Measurements from ENCODE around the gene PSMA2.
"Not testable (repeated sequence)": the region's sequence is repeated elsewhere in the genome, so short reads cannot be mapped to it uniquely, and the experiment has no call there.

Gene PSMA2

DNA sequence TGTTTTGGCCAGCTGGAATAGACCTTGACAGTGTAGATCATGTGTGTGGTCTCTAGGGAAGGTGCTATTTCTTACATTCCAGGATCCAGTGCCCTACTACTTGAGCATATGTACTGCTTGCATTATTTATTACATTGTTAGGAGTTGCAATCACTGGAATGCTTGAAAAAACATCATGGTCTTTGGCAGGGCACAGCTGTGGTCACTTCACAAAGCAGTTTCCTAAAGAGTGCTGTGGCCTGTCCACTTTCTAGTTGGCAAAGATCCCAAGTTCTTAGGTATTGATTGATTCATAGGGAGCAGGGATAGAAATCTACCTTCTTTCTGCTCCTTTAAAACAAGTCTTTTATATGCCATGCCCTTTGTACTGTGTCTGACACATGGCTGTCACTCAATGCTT is 24.7 kb downstream of the PSMA2 start:
- DNase-seq (ENCODE audit: low read depth in 1 of 2, low spot score in 1 of 2) = no peak

DNA sequence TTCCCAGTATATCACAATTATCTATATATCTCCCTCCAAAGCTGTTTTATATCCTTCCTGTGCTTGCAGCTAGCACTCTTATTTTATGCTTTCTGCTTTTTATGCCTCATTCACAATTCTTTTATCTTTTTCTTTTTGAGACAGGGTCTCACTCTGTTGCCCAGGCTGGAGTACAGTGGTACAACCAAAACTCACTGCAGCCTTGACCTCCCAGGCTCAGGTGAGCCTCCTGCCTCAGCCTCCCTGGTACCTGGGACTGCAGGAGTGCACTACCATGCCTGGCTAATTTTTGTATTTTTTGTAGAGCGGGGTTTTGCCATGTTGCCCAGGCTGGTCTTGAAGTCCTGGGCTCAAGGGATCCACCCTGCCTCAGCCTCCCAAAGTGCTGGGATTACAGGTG is 25.8 kb downstream of the PSMA2 start:
- no peak for DNase-seq (ENCODE audit: low read depth in 1 of 2, low spot score in 1 of 2)

DNA sequence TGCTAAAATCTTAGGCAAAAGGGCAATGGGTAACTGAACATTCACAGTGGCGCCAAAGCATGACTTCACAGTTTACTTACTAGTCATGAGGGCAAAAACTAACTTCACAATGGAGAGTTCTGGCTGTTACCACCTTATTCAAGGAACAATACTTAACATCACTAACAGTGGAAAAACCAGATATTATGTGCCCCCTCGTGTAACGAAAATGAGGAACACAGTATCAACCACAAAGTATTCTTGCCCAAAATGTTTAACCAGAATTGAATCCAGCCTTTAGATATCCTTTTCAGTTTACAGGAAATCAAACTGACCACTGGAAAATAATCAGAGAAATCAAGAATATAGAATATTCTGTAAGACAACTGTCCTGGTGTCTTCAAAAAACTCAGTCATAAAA is 29.6 kb downstream of the PSMA2 start:
- no peak for DNase-seq (ENCODE audit: low read depth in 1 of 2, low spot score in 1 of 2)

DNA sequence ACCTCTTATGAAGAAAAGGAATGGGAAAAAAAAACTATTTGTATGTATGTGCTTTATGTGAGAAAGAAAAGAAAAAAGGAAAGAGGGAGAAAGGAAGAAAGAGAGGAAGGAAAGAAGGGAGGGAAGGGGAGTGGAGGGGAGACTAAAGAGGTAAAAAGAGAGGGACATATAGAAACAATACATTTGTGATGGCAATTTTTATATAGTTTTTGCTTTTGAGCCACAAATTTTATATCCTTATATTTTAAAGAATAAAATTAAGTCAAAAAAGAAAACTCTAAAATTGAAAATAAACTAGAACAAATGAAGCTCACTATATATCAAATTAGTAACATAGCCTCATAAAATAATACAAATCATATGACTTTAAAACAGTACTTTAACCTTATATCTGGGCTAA is 31.1 kb downstream of the PSMA2 start:
- no peak for DNase-seq (ENCODE audit: low read depth in 1 of 2, low spot score in 1 of 2)

DNA sequence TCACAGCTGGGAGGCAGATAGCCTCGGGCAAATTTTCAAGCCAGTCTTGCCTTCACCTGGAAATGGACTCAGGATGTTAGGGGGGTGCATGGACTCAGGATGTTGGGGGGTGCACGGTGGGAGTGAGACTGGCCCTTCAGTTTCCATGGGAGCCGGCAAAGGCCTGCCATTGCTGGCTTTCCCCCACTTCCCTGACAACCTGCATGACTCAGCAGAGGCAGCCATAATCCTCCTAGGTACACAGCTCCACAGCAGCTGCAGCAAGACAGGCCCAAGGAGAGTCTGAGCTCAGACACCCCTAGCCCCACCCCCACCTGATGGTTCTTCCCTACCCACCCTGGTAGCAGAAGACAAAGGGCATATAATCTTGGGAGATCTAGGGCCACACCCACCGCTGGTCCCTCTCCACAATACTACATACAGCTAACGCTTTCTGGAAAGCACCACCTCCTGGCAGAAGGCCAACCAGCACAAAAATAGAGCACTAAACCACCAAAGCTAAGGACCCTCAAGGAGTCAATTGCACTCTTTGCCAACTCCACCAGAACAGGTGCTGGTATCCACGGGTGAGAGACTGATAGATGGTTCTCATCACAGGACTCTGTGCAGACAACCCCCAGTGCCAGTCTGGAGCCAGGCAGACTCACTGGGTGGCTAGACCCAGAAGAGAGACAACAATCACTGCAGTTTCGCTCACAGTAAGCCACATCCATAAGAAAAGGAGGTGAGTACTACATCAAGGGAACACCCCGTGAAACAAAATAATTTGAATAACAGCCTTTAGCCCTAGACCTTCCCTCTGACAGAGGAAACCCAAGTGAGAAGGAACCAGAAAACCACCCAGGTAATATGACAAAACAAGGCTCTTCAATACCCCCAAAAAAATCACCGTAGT is 38.4 kb downstream of the PSMA2 start:
- DNase-seq (ENCODE audit: low read depth in 1 of 2, low spot score in 1 of 2) = no peak

DNA sequence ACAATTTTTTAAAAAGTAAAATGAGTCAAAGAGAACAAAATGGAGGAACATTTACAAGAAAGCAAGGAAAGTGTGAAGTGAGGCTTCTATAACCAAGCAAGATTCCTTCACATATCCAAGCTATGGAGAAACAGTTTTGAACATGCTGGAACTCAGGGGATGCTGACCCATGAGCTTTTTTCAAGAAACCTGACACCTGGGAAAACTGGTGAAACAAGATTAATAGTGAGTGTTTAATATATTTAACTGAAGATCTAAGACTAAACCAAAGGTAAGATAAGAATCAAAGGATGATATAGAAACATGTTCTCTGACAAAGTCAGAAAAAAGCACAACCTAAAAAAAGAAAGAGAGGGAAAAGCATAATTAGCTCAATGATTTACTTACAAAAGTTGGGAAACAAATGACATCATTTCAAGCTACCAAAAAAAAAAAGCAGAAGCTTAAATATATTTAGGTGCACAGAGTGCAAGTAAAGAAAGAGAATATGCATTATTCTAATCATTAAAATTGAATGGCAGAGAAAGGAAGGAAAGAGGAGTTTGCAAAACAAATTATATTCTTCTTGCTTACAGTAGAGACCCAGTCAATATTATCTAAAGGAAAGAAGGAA is 45.0 kb downstream of the PSMA2 start:
- no peak for DNase-seq (ENCODE audit: low read depth in 1 of 2, low spot score in 1 of 2)

DNA sequence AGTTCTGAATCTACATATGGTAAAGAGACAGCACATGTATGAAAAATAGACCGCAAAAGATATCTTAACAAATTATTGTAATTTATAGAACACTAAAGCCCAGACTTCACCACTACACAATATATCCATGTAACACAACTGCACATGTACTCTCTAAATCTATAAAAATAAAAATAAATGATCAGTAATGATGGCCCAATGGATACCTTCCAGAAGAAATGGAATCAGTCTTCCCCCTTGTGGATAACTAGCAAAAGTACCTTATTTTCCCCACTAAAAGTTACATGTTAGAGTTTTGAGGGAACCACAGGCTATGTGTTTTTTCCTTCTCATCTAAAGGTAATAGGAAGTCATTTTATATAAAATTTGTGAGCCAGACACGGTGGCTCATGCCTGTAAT is 45.8 kb downstream of the PSMA2 start:
- no peak for DNase-seq (ENCODE audit: low read depth in 1 of 2, low spot score in 1 of 2)

DNA sequence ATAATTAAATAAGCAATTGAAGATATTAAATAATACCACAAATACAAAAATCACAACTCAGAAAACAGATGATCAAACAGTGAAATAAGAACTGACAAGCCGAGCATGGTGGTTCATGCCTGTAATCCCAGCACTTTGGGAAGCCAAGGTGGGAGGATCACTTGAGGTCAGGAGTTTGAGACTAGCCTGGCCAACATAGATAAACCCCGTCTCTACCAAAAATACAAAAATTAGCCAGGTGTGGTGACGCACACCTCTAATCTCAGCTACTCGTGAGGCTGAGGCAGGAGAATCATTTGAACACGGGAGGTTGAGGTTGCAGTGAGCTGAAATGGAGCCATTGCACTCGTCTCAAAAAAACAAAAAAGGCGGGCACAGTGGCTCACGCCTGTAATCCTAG is 46.8 kb downstream of the PSMA2 start:
- not testable (repeated sequence) for DNase-seq (ENCODE audit: low read depth in 1 of 2, low spot score in 1 of 2)

DNA sequence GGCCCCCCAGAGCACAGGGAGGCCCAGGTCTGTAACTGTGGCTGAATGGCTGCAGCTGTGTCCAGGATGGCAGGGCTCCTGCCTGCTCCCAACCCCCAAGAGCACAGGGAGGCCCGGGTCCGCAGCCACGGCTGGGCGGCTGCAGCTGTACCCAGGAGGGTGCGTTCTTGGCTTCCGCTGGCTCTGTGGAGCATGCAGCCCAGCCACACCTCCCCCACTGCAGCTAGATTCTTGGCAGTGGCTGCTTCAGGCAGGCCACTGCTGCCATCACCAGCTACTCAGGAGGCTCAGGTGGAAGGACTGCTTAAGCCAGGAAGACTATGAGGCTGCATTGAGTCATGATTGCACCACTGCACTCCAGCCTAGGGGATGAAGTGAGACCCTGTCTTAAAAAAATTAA is 48.0 kb downstream of the PSMA2 start:
- no peak for DNase-seq (ENCODE audit: low read depth in 1 of 2, low spot score in 1 of 2)

DNA sequence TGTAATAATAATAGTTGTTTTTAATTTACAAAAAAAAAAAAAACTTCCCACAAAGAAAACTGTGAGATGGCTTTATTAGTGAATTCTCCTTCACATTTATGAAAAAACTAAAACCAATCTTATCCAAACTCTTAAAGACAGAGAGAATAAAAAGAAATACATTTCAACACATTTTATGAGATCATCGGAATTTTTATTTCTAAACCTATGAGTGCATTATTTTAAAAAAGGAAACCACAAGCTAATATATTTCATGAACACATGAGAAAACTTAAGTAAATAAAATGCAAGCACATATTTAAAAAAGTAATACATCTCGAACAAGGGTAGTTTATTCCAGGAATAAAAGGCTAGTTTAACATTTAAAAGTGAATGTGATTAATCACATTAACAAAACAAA is 51.6 kb downstream of the PSMA2 start:
- no peak for DNase-seq (ENCODE audit: low read depth in 1 of 2, low spot score in 1 of 2)

DNA sequence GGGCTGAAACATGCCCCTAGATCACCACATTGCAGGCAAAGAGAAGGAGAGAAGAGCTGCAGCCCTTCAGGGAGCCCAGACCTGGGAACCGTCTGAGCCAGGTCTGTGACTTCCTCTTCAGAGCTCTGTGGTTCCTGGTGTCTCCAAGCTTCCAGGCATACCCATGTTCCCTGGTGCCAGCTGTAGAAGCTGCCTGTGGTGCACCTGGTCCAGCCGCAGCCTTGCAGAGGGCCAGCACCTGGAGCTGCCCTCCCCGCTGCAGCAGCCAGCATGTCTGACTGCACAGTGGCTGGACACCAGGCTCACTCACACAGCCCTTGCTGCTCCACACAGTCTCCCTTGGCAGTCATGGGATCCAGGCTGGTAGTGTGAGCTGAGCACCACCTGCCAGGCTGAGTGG is 53.7 kb downstream of the PSMA2 start:
- no peak for DNase-seq (ENCODE audit: low read depth in 1 of 2, low spot score in 1 of 2)

DNA sequence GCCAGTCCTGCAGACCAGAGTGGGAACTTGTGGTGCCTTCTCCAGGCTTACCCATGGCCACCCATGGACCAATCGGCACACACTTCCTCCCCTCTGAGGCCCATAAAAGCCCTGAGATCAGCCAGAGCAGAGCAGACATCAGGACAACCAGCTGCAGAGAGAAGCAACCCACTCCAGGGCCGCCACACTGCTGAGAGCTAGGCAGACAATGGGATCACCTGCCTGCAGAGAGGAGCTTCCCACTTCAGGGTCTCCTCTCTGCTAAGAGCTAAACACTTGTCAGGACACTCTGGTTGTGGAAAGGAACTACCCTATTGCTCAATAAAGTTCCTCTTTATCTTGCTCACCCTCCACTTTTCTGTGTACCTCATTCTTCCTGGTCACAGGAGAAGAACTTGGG is 54.1 kb downstream of the PSMA2 start:
- no peak for DNase-seq (ENCODE audit: low read depth in 1 of 2, low spot score in 1 of 2)

DNA sequence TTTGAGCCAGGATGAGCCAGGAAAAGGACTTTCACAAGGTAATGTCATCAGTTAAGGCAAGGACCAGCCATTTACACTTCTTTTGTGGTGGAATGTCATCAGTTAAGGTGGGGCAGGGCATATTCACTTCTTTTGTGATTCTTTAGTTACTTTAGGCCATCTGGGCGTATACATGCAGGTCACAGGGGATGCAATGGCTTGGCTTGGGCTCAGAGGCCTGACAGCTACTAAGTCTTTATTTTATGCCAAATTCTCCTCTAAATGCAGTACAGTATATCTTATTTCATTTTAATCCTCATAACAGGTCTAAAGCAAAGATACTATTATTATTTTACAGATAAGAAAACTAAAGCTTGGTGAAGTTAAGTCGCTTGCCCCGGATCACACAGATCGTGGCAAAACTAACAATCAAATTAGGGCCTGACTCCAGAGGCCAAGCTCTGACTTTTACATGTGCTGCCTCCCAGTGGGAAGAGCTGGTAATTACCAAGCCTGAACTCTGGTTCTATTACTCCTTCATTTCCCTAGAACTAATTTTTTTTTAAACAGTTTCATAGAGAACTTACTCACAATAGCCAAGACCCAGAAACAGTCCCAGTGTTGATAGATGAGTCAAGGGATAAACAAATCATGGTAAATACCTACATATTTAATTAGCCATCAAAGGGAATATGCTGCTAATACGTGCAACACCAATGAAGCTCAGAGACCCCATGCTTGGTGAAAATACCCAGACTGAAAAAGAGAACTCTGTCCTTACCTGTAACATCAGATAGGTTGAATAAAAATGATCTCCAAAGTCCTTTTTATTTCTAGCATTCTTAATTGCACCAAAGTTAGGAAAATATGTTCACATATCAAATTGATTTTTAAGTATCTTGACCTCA is 55.5 kb downstream of the PSMA2 start:
- DNase-seq (ENCODE audit: low read depth in 1 of 2, low spot score in 1 of 2) = peak; percentile 31 to 51

DNA sequence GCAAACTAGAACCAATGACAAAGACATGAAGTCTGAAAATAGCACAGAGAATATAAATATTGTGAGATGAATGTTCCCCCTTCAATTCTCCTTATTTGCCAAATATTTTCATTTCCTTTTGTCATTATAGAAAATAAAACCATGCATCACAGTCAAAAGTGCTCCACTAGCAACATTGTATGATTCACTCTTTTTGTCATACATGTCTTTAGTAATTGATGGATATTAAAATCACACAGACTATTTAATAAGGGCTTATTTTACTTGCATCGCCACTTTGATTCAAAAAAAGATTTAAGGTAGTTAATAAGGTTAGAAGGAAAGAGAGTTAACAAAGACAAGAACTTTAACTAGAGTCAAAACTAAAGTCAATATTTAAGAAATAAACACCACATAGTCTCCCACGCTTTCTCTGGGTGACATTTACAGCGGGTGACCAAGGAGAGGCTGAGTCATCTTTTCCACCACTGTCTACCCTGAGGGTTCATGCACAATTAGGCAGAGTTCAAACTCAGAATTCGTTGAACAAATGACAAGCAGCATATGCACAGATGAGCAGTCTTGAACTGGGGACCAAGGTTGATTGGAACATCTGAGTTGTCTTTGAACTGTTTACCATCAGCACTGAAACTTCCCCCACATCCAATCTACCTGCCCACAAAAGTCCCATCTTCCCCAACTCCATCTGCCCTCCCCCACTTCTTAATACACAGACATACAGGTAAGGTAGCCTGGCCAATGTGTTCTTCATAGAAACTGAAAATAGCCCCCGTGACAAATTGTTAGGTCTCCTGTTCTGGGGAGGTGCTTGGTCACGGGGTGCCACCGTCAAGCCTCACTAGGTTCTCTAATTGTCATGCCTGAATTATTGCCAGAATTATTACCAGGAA is 62.6 kb downstream of the PSMA2 start:
- DNase-seq (ENCODE audit: low read depth in 1 of 2, low spot score in 1 of 2) = peak in 1 of 2 donors; percentile 72

DNA sequence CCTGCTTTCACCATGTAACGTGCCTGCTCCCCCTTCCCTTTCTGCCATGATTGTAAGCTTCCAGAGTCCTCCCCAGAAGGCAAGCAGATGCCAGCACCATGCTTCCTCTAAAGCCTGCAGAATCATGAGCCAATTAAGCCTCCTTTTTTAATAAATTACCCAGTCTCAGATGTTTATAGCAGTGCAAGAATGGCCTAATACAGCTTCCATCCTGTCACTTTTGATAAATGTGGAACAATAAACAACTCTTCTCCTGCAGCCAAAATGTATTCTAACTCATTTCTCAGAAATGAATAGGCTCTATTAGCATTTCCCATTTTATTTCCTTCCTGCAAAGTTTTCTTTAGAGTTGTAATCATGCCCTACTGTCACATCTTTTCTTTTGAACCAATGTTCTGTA is 63.5 kb downstream of the PSMA2 start:
- no peak for DNase-seq (ENCODE audit: low read depth in 1 of 2, low spot score in 1 of 2)
